ENCODE data around the gene MREG. TPM values are rescaled to one million over a fixed set of nuclear protein-coding genes. Genes with fewer than 3 reads are reported as not detected.
"Not testable (repeated sequence)": the region's sequence is repeated elsewhere in the genome, so short reads cannot be mapped to it uniquely, and the experiment has no call there.

The MREG gene
- total and polyA plus RNA-seq, 3 donors from 2014 or later = 3.0 to 5.2 (median 4.3) TPM

DNA sequence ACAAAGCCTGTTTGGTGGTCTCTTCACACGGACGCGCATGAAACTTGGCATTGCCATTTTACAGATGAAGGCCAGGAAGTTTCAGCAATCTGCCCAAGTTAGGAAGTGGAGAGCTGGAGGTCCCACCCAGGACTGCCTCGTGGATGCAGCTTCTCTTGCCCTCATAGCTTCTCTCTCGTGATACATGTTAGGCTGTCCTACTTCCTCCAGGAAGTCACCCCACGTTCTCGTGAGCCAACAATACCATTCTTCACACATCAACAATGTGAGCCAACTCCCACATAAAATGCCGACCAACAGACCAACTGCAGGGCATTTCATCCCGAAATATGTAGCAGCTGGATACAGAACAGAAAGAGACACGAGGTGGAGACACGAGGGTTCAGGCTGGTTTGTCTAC, 85.3 kb downstream of the MREG start:
- H3K27ac ChIP-seq = no peak overlapping the region
- no peaks in the 10 kb centered on the region for H3K27me3 ChIP-seq
- intact Hi-C loops (cut with DNase I; ENCODE audit: low total_unique reads) = no loop called here
- no peaks in the 10 kb centered on the region for H3K36me3 ChIP-seq (ENCODE audit: low read depth, missing control alignments)
- no peaks in the 10 kb centered on the region for H3K4me1 ChIP-seq
- TF ChIP-seq POLR2A (IDR thresholded peaks at IDR 0.05) = no peak
- TF ChIP-seq, protein P1, sequence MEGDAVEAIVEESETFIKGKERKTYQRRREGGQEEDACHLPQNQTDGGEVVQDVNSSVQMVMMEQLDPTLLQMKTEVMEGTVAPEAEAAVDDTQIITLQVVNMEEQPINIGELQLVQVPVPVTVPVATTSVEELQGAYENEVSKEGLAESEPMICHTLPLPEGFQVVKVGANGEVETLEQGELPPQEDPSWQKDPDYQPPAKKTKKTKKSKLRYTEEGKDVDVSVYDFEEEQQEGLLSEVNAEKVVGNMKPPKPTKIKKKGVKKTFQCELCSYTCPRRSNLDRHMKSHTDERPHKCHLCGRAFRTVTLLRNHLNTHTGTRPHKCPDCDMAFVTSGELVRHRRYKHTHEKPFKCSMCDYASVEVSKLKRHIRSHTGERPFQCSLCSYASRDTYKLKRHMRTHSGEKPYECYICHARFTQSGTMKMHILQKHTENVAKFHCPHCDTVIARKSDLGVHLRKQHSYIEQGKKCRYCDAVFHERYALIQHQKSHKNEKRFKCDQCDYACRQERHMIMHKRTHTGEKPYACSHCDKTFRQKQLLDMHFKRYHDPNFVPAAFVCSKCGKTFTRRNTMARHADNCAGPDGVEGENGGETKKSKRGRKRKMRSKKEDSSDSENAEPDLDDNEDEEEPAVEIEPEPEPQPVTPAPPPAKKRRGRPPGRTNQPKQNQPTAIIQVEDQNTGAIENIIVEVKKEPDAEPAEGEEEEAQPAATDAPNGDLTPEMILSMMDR (IDR thresholded peaks at IDR 0.05) = no peak
- no peak overlapping the region for H3K4me3 ChIP-seq
- H3K9me3 ChIP-seq = no peaks in the 10 kb centered on the region
- DNase-seq = no peak
- 83 to 88% methylated on average over 11 of the region's 11 CpGs for WGBS, 2 donors

DNA sequence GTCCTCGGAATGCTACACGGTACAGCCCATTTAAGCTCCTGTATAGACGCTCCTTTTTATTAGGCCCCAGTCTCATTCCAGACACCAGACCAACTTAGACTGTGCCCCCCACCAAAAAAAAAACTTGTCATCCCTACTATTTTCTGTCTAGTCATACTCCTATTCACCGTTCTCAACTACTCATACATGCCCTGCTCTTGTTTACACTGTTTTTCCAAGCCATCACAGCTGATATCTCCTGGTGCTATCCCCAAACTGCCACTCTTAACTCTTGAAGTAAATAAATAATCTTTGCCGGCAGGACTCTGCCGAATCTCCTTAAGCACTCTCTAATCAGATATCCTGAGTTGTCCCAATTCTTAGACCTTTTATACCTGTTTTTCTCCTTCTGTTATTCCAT, 86.4 kb downstream of the MREG start:
- H3K36me3 ChIP-seq (ENCODE audit: low read depth, missing control alignments); H3K27me3 ChIP-seq; H3K4me3 ChIP-seq; DNase-seq; H3K4me1 ChIP-seq; H3K27ac ChIP-seq; H3K9me3 ChIP-seq; intact Hi-C loops (cut with DNase I; ENCODE audit: low total_unique reads): not testable (repeated sequence)
- 95 to 96% methylated on average over 6 of the region's 6 CpGs for WGBS, 2 donors

DNA sequence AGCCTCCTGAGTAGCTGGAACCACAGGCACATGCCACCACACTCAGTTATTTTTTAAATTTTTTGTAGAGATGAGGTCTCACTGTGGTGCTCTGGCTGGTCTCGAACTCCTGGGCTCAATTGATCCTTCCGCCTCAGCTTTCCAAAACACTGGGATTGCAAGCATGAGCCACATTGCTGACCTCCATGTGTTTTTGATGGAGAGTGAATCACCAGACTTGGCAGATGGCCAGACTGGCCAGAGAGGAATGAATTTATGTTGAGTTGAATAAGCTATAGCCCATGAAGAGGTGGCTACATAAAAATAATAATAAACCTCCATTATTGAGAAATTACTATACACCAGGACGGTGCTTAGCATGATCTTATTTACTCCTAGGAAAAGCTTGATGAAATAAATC, 91.5 kb downstream of the MREG start:
- no peaks in the 10 kb centered on the region for H3K27me3 ChIP-seq
- no peak for DNase-seq
- peaks cover 11% of the 10 kb centered on the region for H3K4me1 ChIP-seq
- intact Hi-C loops (cut with DNase I; ENCODE audit: low total_unique reads) = no loop called here
- no peaks in the 10 kb centered on the region for H3K9me3 ChIP-seq
- H3K36me3 ChIP-seq (ENCODE audit: low read depth, missing control alignments) = no peaks in the 10 kb centered on the region
- no peak overlapping the region for H3K27ac ChIP-seq
- no peak overlapping the region for H3K4me3 ChIP-seq
- TF ChIP-seq POLR2A (IDR thresholded peaks at IDR 0.05) = no peak
- TF ChIP-seq, protein P1 (IDR thresholded peaks at IDR 0.05) = no peak
- 90 to 94% methylated on average over 3 of the region's 3 CpGs for WGBS, 2 donors

DNA sequence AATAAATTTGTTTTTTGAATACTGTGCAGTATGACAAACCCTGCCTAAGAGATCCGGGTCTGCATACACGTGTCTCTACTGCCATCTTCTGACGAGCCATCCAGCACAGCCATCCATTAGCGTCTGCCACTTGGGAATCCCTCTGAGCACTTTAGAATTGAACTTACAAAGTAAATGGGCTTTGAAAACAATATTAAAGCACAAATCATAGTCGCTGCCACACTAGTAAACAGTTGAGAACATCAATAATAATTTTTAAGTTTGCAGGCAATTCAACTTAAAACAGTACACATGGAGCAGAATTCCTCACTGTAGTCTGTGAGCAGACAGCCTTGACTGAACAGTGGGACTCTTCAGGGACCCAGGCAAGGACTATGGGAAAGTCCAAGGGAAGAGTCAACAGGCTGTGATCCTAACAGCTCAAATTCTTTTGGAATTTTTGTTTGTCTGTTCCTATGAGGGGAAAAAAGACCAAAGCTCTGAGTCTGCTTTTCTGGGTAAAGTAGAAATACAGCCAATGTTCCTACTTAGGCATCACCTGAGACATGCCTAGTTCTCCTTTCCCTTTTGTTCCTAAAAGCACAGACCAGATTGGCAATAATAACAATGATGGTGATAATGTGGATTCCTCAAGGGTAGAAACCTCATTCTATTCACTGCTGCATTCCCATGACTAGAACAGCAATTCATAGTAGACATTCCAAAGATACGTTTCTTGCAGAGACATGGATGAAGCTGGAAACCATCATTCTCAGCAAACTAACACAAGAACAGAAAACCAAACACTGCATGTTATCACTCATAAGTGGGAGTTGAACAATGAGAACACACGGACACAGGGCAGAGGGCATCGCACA, 92.9 kb downstream of the MREG start:
- 36 to 45% methylated on average over 8 of the region's 8 CpGs for WGBS, 2 donors
- intact Hi-C loops (cut with DNase I; ENCODE audit: low total_unique reads) = no loop called here
- Histone ChIP-seq H3K27me3 (no peaks in the 10 kb centered on the region), H3K36me3 (ENCODE audit: low read depth, missing control alignments) (no peaks in the 10 kb centered on the region), H3K4me3 (no peak overlapping the region), H3K27ac (no peak overlapping the region), H3K4me1 (peaks cover 11% of the 10 kb centered on the region), H3K9me3 (no peaks in the 10 kb centered on the region)
- peak; percentile 80 for DNase-seq
- TF ChIP-seq, protein P1 (IDR thresholded peaks at IDR 0.05) = peak; percentile 55 to 63 (median 60)
- no peak for TF ChIP-seq POLR2A (IDR thresholded peaks at IDR 0.05)

DNA sequence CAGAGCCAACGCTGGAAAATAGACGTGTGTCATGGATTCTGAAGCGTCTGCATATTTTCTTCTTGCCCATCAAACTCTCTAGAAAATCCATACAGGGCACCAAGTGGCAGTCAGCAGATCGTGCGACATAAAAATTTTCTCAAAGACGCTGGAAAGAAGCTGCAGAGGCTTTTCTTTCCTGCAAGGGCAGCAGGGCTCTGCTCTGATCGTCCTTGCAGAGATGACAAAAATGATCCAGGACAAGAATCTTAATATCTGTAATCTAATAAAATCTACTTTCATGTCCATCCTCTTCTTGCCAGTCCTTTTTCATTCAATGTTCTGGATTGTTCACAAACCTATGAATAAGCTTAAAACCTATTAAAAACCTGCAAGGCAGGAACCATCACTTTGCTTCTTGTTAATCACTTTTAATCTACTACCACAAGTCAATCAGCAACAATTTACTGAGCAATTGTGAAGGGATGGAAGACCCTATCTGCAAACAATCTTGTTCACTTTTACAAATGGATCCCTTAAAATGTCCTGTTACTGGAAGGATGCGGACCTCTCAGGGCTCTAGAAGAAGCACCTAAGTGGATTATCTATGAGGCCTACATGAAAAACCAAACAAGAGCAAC, 93.6 kb downstream of the MREG start:
- TF ChIP-seq, protein P1 (IDR thresholded peaks at IDR 0.05) = no peak
- no peak for TF ChIP-seq POLR2A (IDR thresholded peaks at IDR 0.05)
- intact Hi-C loops (cut with DNase I; ENCODE audit: low total_unique reads) = no loop called here
- no peaks in the 10 kb centered on the region for H3K9me3 ChIP-seq
- H3K27ac ChIP-seq = no peak overlapping the region
- no peaks in the 10 kb centered on the region for H3K27me3 ChIP-seq
- 70 to 71% methylated on average over 8 of the region's 8 CpGs for WGBS, 2 donors
- no peak overlapping the region for H3K4me3 ChIP-seq
- DNase-seq = no peak
- peaks cover 11% of the 10 kb centered on the region for H3K4me1 ChIP-seq
- H3K36me3 ChIP-seq (ENCODE audit: low read depth, missing control alignments) = no peaks in the 10 kb centered on the region

Measured in testis (tissue), 3 donors.